Chondrocyte (in vitro differentiated cells): ENCODE data around the gene SLC27A2. TPM values are rescaled to one million over a fixed set of nuclear protein-coding genes. Genes with fewer than 3 reads are reported as not detected.
"Not testable (repeated sequence)": the region's sequence is repeated elsewhere in the genome, so short reads cannot be mapped to it uniquely, and the experiment has no call there.

Source experiments
- DNase-seq: peaks from one replicate; pipeline ENCODE4 v3.0.0; 2021; ENCODE audit warnings: mixed read lengths, low spot score
- H3K27ac Mint-ChIP-seq: one replicate; pipeline ENCODE4 v1.8.0; 2021; ENCODE audit warnings: mild to moderate bottlenecking, moderate library complexity, mixed read lengths; ENCODE audit not compliant: unreplicated experiment
- H3K27me3 Mint-ChIP-seq: 2 replicates; pipeline ENCODE4 v1.8.0; 2021; ENCODE audit warnings: low read depth, mixed read lengths
- H3K36me3 Mint-ChIP-seq: 2 replicates; pipeline ENCODE4 v1.8.0; 2021; ENCODE audit warnings: low read depth, mixed read lengths
- H3K4me1 Mint-ChIP-seq: 2 replicates; pipeline ENCODE4 v1.8.0; 2021; ENCODE audit warnings: low read depth, mild to moderate bottlenecking, mixed read lengths
- H3K4me3 Mint-ChIP-seq: one replicate; pipeline ENCODE4 v1.8.0; 2021; ENCODE audit warnings: mild to moderate bottlenecking, moderate library complexity, mixed read lengths; ENCODE audit not compliant: unreplicated experiment
- H3K9me3 Mint-ChIP-seq: 2 replicates; pipeline ENCODE4 v1.8.0; 2021; ENCODE audit warnings: low read depth, mixed read lengths
- total RNA-seq: library from RNA; stranded (reverse); gene quantifications from 3 replicates; pipeline ENCODE4 v1.2.1, GENCODE V29; 2021
- TF ChIP-seq, protein P1 (sequence below): fragments of 200-600 bp; sonication (generic); IDR thresholded peaks from 2 replicates; pipeline ENCODE4 v1.5.0; 2021; ENCODE audit warnings: antibody characterized with exemption, mild to moderate bottlenecking, moderate library complexity

The SLC27A2 gene
- total RNA-seq, 1 donor from 2014 or later = not detected

- peaks cover 3% of the 10 kb centered on the region for H3K4me1 Mint-ChIP-seq
- H3K27ac Mint-ChIP-seq = no peak overlapping the region
- H3K27me3 Mint-ChIP-seq = peaks cover 2% of the 10 kb centered on the region
- H3K36me3 Mint-ChIP-seq = no peaks in the 10 kb centered on the region
- no peaks in the 10 kb centered on the region for H3K9me3 Mint-ChIP-seq
- no peak for DNase-seq
- TF ChIP-seq, protein P1, sequence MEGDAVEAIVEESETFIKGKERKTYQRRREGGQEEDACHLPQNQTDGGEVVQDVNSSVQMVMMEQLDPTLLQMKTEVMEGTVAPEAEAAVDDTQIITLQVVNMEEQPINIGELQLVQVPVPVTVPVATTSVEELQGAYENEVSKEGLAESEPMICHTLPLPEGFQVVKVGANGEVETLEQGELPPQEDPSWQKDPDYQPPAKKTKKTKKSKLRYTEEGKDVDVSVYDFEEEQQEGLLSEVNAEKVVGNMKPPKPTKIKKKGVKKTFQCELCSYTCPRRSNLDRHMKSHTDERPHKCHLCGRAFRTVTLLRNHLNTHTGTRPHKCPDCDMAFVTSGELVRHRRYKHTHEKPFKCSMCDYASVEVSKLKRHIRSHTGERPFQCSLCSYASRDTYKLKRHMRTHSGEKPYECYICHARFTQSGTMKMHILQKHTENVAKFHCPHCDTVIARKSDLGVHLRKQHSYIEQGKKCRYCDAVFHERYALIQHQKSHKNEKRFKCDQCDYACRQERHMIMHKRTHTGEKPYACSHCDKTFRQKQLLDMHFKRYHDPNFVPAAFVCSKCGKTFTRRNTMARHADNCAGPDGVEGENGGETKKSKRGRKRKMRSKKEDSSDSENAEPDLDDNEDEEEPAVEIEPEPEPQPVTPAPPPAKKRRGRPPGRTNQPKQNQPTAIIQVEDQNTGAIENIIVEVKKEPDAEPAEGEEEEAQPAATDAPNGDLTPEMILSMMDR = no peak
- no peak overlapping the region for H3K4me3 Mint-ChIP-seq
Measured at GRCh38 chr15:50150349-50150748, 31.6 kb upstream of the SLC27A2 start.

- H3K27me3 Mint-ChIP-seq = peaks cover 2% of the 10 kb centered on the region
Measured at GRCh38 chr15:50150851-50151250, 31.1 kb upstream of the SLC27A2 start.

DNA sequence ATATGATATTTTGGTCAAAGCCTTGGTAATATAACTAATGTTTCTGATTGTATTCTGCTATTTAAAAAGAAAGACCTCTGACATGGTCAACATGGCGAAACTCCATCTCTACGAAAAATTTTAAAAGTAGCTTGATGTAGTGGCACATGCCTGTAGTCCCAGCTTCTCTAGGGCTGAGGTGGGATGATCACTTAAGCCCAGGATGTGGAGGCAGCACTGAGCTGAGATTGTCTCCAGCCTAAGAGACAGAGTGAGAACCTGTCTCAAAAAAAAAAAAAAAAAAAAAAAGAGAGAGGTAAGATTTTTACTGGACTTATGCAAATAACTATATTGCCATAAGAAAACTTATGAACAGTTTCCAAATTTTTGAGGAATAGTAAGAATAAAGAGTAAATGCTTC is 30.5 kb upstream of the SLC27A2 start:
- H3K4me3 Mint-ChIP-seq = no peak overlapping the region
- TF ChIP-seq, protein P1 = no peak
- no peak overlapping the region for H3K27ac Mint-ChIP-seq

More at GRCh38 chr15:50150851-50151250, 31.1 kb upstream of the SLC27A2 start:
- Mint-ChIP-seq H3K4me1 (no peaks in the 10 kb centered on the region), H3K4me3 (no peak overlapping the region), H3K27ac (no peak overlapping the region), H3K9me3 (no peaks in the 10 kb centered on the region), H3K36me3 (no peaks in the 10 kb centered on the region)
- DNase-seq = no peak
- TF ChIP-seq, protein P1 = no peak

GRCh38 chr15:50158236-50158635 is 23.8 kb upstream of the SLC27A2 start:
- H3K27ac Mint-ChIP-seq, H3K9me3 Mint-ChIP-seq: not testable (repeated sequence)
- peaks cover 29% of the 10 kb centered on the region for H3K27me3 Mint-ChIP-seq

More for the DNA sequence above, 30.5 kb upstream of the SLC27A2 start:
- Mint-ChIP-seq H3K4me1 (no peaks in the 10 kb centered on the region), H3K36me3 (no peaks in the 10 kb centered on the region), H3K9me3 (no peaks in the 10 kb centered on the region), H3K27me3 (peaks cover 5% of the 10 kb centered on the region)
- no peak for DNase-seq

GRCh38 chr15:50162969-50163718 is 18.9 kb upstream of the SLC27A2 start:
- no peak overlapping the region for H3K4me3 Mint-ChIP-seq
- no peak for DNase-seq
- TF ChIP-seq, protein P1 = no peak
- H3K27me3 Mint-ChIP-seq = peaks cover 20% of the 10 kb centered on the region
- H3K36me3 Mint-ChIP-seq = no peaks in the 10 kb centered on the region
- H3K27ac Mint-ChIP-seq = no peak overlapping the region
- peaks cover 4% of the 10 kb centered on the region for H3K9me3 Mint-ChIP-seq
- H3K4me1 Mint-ChIP-seq = peaks cover 5% of the 10 kb centered on the region

More at GRCh38 chr15:50158236-50158635, 23.8 kb upstream of the SLC27A2 start:
- not testable (repeated sequence) for H3K4me3 Mint-ChIP-seq, DNase-seq, H3K36me3 Mint-ChIP-seq, H3K4me1 Mint-ChIP-seq
